Uterus (tissue), 4 donors: ENCODE measurements around the gene ITPRIPL1. TPM values are rescaled to one million over a fixed set of nuclear protein-coding genes. Genes with fewer than 3 reads are reported as not detected.

Source experiments
- DNase-seq, 2 donors: peaks; one replicate each; pipeline ENCODE4 v3.0.0-alpha.2; 2019 to 2020
- H3K27ac ChIP-seq, 2 donors: fragments of 200-600 bp; sonication (generic); 1 replicate in 1 of 2; 2 replicates in 1 of 2; pipeline ENCODE4 v1.5.1; 2016 to 2018
- H3K27me3 ChIP-seq, 2 donors: fragments of 200-600 bp; sonication (generic); one replicate each; pipeline ENCODE4 v1.5.1; 2018 to 2019; ENCODE audit warnings: control low read depth in 1 of 2
- H3K36me3 ChIP-seq, 2 donors: fragments of 200-600 bp; sonication (generic); one replicate each; pipeline ENCODE4 v1.5.1; 2019; ENCODE audit warnings: control low read depth in 1 of 2
- H3K4me1 ChIP-seq, 2 donors: fragments of 200-600 bp; sonication (generic); one replicate each; pipeline ENCODE4 v1.5.1; 2018 to 2019; ENCODE audit warnings: control low read depth in 1 of 2
- H3K4me3 ChIP-seq, 2 donors: fragments of 200-600 bp; sonication (generic); 1 replicate in 1 of 2; 2 replicates in 1 of 2; pipeline ENCODE4 v1.5.1; 2018 to 2019; ENCODE audit warnings: mild to moderate bottlenecking in 1 of 2
- H3K9me3 ChIP-seq, 2 donors: fragments of 200-600 bp; sonication (generic); one replicate each; pipeline ENCODE4 v1.5.1; 2019; ENCODE audit warnings: control low read depth in 1 of 2
- CTCF ChIP-seq, 4 experiments: fragments of 200-600 bp in 2 of 4; fragments of 450-650 bp in 2 of 4; sonication (generic) in 2 of 4; IDR thresholded peaks; one replicate each; pipeline ENCODE4 v1.5.1; 2016 to 2019; ENCODE audit warnings: antibody characterized with exemption in 4 of 4, mild to moderate bottlenecking in 2 of 4, moderate library complexity in 1 of 4
- POLR2A ChIP-seq, 2 donors: fragments of 450-650 bp; IDR thresholded peaks; one replicate each; pipeline ENCODE4 v1.6.1; 2016; ENCODE audit warnings: antibody characterized with exemption in 2 of 2, mild to moderate bottlenecking in 1 of 2, moderate library complexity in 1 of 2
- intact Hi-C: fragments of 100-400 bp; cut with DNase I; formaldehyde crosslinking; loops from one replicate; pipeline ENCODE4 v1.15.1; 2023; ENCODE audit warnings: low total_unique reads
- total RNA-seq, 4 donors: library from RNA; depleted of rRNA in 3 of 4; stranded (reverse); fragments of >200 nt in 3 of 4; gene quantifications; one replicate each; pipeline versions ENCODE4 v1.1.0 to v1.2.4, GENCODE V29; 2014 to 2023
- donor health status: DM: yes; HTN: yes; CAD: no.

The ITPRIPL1 gene
- total RNA-seq, 4 donors from 2014 or later: 1.5 to 14.1 (median 7.3) TPM; not detected in 1

DNA sequence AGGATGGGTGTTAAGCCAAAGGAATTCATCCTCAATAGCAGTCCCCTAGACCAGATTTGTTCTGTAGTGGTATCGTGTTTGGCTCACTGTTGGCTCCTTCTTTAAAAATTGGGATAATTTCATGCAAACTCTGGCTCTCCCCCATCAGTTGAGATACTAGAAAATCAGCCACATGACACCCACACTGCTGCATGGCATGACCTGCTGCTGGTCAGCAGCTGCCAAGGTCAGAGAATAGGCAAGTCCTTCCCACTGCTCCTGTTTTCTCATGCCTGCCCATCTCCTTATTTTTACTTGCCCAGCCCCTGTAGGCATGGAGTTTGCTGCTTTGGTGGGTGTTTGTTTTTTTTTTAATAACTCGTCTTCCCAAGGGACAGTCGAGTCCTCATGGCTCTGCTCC is 18.7 kb upstream of the ITPRIPL1 start:
- no peak for DNase-seq
- Histone ChIP-seq H3K9me3 (no peaks in the 10 kb centered on the region), H3K27ac (peak overlapping the region in 1 of 2 donors; percentile 85), H3K27me3 (no peaks in the 10 kb centered on the region), H3K36me3 (no peaks in the 10 kb centered on the region), H3K4me3 (peak overlapping the region in 1 of 2 donors; percentile 74), H3K4me1 (peaks cover 0 to 9% of the 10 kb centered on the region in 2 donors)
- intact Hi-C loops: no loop called here
- TF ChIP-seq CTCF (IDR thresholded peaks at IDR 0.05): no peak
- TF ChIP-seq POLR2A (IDR thresholded peaks at IDR 0.05): no peak

GRCh38 chr2:96308248-96308647 is 16.9 kb upstream of the ITPRIPL1 start:
- intact Hi-C loops: no loop called here
- no peak for DNase-seq
- no peak for TF ChIP-seq POLR2A (IDR thresholded peaks at IDR 0.05)
- no peak for TF ChIP-seq CTCF (IDR thresholded peaks at IDR 0.05)
- Histone ChIP-seq H3K9me3 (no peaks in the 10 kb centered on the region), H3K4me3 (no peak overlapping the region), H3K4me1 (peaks cover 0 to 9% of the 10 kb centered on the region in 2 donors), H3K27ac (no peak overlapping the region), H3K36me3 (no peaks in the 10 kb centered on the region), H3K27me3 (no peaks in the 10 kb centered on the region)

DNA sequence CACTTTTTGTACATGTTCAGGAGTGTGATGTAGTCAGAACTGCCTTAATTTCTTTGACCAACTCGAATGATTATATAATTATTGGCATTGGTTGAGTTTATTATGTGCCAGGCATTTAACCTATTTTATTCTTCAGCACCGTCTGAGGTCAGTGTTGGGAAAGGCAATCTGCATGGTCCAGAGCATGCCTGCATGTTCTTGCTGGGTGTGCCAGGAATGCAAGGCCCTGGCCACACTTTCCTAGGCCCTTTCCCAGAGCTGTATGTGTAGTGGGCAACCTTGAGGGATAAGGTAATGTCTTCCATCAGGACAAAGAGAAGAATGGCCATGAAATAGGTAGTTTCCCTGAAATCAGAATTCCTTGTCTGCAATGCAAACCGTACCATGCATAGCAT is 10.1 kb upstream of the ITPRIPL1 start:
- no peaks in the 10 kb centered on the region for H3K9me3 ChIP-seq
- H3K27me3 ChIP-seq: peaks cover 0 to 11% of the 10 kb centered on the region in 2 donors
- no peaks in the 10 kb centered on the region for H3K4me1 ChIP-seq
- no peak for DNase-seq
- no peak for TF ChIP-seq POLR2A (IDR thresholded peaks at IDR 0.05)
- intact Hi-C loops: no loop called here
- no peak overlapping the region for H3K4me3 ChIP-seq
- no peaks in the 10 kb centered on the region for H3K36me3 ChIP-seq
- no peak overlapping the region for H3K27ac ChIP-seq

DNA sequence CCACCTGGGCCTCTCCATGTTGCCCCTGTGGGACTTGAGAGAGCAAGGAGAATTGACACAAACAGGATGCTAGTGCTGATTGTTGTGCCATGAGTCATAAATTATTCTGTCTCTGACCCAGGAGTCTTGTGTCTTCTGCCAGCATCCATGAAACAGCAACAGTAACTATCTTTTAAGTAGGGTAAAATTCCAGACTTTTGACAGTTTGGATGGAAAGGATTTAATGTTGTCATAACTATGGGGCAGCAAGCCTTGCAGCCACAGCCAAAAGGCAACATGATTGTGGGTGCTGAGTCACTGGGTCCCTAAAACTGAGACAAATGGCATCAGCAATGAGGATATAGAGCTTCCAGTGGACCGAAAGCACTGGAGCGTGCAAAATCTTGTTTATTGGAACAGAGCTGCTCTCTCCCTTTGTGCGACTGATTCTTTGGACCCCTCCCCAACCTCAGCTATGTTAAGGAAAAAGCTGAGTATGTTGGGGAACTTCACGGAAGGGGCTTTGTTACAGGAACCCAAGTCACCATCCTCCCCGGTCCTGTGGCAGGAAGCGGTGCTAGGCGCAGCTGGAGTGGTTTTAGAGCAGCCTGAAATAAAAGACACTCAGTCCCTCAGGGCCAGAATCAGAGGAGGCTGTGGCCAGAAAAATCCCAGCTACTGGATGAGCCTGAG is 9.6 kb upstream of the ITPRIPL1 start:
- intact Hi-C loops: no loop called here
- Histone ChIP-seq H3K4me1 (no peaks in the 10 kb centered on the region), H3K9me3 (no peaks in the 10 kb centered on the region), H3K27me3 (peaks cover 0 to 12% of the 10 kb centered on the region in 2 donors), H3K4me3 (no peak overlapping the region), H3K36me3 (no peaks in the 10 kb centered on the region), H3K27ac (no peak overlapping the region)
- DNase-seq: no peak
- no peak for TF ChIP-seq POLR2A (IDR thresholded peaks at IDR 0.05)
- TF ChIP-seq CTCF (IDR thresholded peaks at IDR 0.05): no peak

- DNase-seq: no peak
- intact Hi-C loops: no loop called here
- Histone ChIP-seq H3K9me3 (no peaks in the 10 kb centered on the region), H3K4me1 (no peaks in the 10 kb centered on the region), H3K27me3 (peaks cover 0 to 12% of the 10 kb centered on the region in 2 donors), H3K27ac (no peak overlapping the region), H3K36me3 (no peaks in the 10 kb centered on the region), H3K4me3 (no peak overlapping the region)
- TF ChIP-seq CTCF (IDR thresholded peaks at IDR 0.05) (no peak), POLR2A (IDR thresholded peaks at IDR 0.05) (no peak)
These were observed 8.1 kb upstream of the ITPRIPL1 start for GRCh38 chr2:96316999-96317398.
